ENCODE data around the gene RERE.

The RERE gene

GRCh38 chr1:8684590-8684989 is 132.8 kb downstream of the RERE start:
- no peak for DNase-seq

DNA sequence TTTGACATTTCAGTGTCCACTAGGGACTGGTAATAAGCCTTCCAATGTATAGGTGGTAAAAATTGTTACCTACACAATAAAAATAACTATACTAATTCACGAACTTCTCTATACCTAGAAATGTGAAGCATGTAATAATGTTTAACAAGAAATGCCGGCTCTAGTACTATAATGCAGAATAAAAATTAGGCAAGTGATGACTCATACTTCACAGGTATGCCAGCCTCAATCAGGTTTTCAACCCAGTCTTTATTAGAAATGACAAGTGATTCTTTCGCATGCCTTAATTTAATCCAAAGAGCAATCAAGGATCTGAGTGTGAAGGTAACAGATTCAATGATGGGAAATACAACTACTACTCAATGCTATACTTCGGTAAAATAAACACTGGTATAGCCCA is 134.9 kb downstream of the RERE start:
- no peak for DNase-seq

- DNase-seq = no peak
Measured at GRCh38 chr1:8681911-8682310, 135.5 kb downstream of the RERE start.

DNA sequence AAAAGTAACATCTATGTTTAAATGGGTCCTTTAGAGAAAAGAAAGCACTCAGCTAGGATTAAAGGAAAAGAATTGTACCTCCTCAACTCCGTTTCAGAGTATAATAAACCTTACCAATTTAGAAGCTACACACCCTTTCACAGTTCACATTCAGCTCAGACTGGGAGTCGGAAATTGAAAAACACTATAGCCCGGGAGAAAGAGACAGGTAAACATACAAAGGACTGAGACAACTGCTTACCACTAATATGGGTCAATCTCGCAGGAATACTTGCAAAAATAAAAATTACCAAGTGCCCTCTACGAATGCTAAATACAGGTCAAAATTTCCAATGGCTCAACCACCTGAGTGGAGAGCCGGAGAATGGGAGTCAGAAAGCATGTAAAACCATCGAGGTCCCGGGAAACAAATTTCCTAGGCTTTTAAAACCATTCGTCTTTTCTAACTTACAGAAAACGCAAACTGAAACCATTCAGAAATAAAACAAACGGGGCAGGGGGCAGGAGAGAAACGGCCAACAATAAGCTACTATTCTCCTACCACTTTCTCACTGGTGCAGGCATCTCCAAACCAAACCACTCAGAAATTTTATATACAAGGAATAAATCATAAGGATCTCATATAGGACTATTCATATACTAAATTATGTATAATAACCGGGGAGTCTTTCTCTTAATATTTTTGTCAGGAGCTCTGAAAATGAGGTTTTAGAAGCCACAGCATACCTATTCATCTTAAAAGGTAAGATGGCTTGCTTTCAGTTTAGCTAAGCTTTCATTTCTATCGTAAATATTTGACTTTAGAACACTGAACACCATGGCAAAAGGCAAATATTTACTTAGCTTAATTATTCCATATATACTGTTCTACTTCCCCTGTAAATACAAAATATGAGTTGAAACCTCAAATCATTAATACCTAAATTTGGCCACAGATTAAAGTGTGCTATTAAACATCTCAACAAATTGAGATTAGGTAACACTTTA is 136.5 kb downstream of the RERE start:
- no peak for DNase-seq

DNA sequence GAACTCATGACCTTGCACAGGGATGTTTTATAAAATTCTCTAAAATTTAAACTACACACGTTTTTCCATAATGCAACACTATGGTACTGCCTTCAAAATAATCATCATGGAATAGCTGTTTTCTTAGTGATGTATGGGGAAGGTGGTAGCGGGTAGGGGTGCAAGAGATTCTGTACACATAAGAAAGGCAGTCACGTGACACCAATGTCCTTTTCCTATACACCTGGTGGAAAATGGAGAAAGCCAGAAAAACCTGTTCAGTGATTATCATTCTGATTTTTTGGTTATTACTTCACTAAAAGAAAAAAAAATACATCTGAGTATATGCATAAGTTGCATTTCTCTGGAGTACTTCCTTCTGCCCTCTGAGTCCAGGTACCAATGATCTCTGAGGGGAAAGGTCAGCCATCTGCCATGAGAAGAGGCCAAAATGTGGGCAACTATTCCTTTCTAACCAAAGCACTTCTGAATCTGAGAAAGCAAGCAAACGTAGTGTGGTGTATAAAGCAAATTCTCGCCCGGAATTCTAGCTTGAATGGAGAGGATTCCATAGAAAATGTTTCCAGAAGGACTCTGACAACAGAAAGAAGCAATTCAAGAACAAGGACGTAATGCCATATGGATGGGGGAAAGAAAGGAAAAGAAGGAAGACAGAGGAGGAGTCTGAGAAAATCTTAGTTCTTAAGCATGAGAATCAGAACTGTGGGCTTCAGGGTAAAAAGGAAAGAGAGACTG is 137.3 kb downstream of the RERE start:
- DNase-seq = no peak

DNA sequence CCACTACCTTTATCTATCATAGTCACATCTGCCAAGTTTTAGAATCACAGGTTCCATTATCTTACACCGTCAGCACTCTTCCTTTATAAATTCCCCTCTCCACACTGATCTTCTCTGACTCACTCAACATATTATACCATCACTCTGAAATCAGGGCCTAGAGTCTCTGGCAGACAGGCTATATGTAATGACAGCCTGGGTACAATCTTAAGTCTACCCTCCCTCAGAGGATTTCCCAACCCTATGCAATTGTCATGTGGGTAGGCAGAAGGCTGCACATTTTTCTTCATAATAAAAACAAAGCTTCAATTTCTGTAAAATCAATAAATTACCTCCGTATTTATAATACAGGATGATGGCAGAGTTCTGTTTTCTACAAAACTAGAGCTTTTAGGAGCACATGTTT is 138.0 kb downstream of the RERE start:
- no peak for DNase-seq

DNA sequence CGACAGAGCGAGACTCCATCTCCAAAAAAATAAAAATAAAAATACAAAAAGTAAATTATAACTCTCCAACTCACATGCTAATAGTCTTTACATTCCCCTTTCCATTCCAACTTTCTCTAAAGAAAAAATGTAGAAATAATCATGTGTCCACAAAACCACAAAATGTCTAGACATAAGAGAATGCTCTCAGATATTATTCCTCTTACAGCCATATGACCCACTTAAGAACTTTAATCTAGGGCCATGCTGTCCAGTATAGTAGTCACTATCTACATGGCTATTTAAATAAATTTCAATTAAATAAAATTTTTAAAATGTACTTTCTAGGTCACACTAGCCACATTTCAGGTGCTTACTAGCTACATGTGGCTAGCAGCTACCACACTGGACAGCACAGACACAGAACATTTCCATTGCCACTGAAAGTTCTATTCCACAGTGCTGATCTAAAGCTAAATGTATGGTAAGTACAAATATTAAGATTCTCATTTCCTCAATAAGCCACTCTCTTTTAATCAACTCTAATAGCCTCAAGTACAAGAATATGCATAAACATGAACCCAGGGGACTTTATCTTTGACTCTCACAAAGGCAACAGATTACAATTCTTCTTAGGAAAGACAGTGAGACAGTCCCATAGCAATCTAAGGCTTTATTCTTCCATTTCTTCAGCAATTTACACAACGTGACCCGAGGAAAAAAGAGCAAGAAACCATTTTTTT is 138.6 kb downstream of the RERE start:
- no peak for DNase-seq

DNA sequence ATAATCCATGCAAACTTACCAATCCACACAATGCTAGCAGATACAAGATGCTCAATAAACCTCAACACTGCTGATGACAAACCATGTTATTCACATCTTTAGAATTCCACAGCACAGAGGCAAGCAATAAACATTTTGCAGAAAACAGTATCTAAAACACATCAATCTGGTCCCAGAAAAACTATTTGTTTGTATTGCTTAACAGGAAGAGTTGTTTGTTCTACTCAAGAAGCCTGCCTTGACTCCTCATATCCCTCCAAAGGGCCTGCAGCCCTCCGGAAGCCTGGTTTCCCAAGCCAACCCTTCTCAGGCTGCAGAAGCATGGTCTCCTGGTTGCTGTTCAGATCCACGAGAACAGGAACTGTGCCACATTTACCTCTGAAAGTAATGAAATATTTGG is 139.7 kb downstream of the RERE start:
- no peak for DNase-seq

GRCh38 chr1:8676813-8677212 is 140.6 kb downstream of the RERE start:
- DNase-seq = no peak

DNA sequence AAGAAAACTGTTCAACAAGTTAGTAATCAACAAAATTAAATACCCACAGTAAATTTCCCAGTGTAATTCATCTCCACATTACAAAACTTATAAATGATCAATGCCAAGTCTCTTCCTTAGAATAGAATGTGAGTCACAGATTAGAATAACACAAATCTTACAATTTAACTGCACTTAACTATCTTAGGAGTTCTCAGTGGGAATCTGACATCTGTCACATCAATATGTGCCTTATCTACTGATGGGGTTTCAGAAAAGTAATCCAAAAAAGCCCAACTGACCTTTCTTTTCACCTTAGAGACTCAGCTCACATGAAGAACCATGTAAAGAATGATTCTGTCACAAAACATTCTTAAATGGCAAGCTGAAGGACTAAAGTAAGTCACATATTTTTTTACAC is 141.4 kb downstream of the RERE start:
- DNase-seq = no peak

GRCh38 chr1:8674912-8675311 is 142.5 kb downstream of the RERE start:
- DNase-seq = no peak

- DNase-seq = no peak
Measured at GRCh38 chr1:8674481-8674880, 143.0 kb downstream of the RERE start.

- DNase-seq = peak; percentile 18
Measured at GRCh38 chr1:8671306-8671917, 146.0 kb downstream of the RERE start.

GRCh38 chr1:8670371-8670818 is 147.0 kb downstream of the RERE start:
- no peak for DNase-seq

- no peak for DNase-seq
Measured at GRCh38 chr1:8669606-8670335, 147.7 kb downstream of the RERE start.

- DNase-seq = no peak
Measured at GRCh38 chr1:8667869-8668594, 149.4 kb downstream of the RERE start.

GRCh38 chr1:8666389-8667167 is 150.9 kb downstream of the RERE start:
- no peak for DNase-seq

- DNase-seq = no peak
Measured at GRCh38 chr1:8665833-8666232, 151.6 kb downstream of the RERE start.

GRCh38 chr1:8664887-8665286 is 152.6 kb downstream of the RERE start:
- peak; percentile 85 for DNase-seq

DNA sequence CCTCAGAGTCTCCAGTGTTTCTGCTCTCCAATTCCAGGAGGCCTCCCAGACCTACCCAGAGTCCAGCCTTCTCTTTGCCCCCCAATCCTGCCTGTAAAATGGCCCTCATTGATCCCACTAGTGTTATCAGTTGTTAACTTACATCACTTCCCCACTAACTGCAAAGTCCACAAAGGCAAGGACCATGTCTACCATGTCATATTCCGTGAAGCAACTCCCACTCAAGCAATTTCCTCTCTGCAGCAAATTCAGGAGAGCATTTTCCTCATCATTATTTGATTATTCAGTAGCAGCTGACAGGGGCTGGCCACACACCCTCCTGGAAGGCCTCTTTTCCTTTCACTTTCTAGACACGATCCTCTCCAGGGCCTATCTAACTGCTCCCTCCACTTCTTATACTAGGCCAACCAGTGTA is 153.5 kb downstream of the RERE start:
- DNase-seq = peak; percentile 41

All from DMS79 treated with DMSO at 0.1 percent for 48 hours (cell line).